AG10803 (cell line): ENCODE measurements around the gene PAGE2.
"Not testable (repeated sequence)": the region's sequence is repeated elsewhere in the genome, so short reads cannot be mapped to it uniquely, and the experiment has no call there.

Source experiments
- DNase-seq: peaks from one replicate; pipeline ENCODE4 v3.0.0; 2010; ENCODE audit warnings: low read depth
- H3K4me3 ChIP-seq: 2 replicates; pipeline ENCODE4 v1.5.1; 2011; ENCODE audit warnings: mild to moderate bottlenecking, low read length, control low read depth
- CTCF ChIP-seq: conservative IDR thresholded peaks from 2 replicates; pipeline ENCODE4 v1.5.1; 2011; ENCODE audit warnings: mild to moderate bottlenecking, low read length, control low read depth, inconsistent platforms

The PAGE2 gene, protein sequence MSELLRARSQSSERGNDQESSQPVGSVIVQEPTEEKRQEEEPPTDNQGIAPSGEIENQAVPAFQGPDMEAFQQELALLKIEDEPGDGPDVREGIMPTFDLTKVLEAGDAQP

DNA sequence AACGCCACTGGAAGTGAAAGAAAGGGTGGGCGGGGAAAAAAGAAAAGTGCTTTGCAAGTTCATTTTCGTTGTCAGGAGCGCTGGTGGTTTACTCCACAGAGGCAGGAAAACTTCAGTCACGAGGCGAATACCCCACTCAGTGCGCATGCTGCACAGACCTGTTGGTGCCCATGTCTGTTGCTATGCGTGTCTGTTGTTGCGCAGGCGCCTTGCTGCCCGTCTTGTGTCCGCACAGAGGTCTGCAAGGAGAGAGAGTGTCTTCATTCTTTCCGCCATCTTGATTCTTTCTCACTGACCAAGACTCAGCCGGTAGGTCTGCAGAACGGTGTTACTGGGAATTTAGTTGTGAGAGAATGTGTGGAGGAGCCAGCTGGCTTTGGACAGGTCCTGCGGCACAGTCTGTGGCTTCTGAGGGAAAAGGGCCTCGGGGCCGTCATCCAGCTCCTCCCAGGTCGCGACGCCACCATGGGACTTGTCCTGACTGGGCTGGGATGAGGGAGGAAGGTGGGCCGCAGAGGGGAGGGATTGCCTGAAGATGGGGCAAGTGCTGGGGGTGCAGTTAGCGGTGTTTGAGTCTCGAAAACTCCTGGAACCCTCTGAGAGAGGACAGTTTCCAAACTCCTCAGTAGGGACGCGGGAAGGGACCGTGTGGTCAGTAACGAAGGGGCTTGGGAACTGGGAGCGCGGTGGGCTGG, at the start of gene PAGE2:
PAGE2 (plus strand) TSS at position 224 of the 695 bp plus-strand sequence. CDS start 1,003 bp downstream, outside the sequence.
- H3K4me3 ChIP-seq = no peak within 1 kb of the TSS
- TF ChIP-seq CTCF = no peak
- no peak for DNase-seq

DNA sequence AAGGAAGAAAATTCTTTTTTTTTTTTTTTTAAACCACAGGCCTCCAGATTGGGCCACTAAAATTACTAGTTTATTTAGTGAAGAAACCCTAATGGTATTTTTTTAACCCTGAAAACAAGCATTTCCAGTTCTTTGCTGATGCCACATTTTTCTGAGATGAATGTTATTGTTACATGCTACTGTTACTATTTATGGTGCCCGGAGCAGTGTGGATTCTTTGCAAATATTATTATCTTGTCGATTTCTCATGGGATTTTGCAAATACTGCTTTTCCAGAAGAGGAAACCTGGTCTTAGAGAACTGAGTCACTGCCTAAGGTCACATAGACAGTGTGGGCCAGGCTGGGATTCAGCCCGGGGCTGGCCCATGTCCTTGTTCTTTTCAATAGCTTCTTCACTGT, 49.3 kb upstream of the PAGE2 start:
- no peak for TF ChIP-seq CTCF
- peak; percentile 30 for DNase-seq
- no peak overlapping the region for H3K4me3 ChIP-seq

DNA sequence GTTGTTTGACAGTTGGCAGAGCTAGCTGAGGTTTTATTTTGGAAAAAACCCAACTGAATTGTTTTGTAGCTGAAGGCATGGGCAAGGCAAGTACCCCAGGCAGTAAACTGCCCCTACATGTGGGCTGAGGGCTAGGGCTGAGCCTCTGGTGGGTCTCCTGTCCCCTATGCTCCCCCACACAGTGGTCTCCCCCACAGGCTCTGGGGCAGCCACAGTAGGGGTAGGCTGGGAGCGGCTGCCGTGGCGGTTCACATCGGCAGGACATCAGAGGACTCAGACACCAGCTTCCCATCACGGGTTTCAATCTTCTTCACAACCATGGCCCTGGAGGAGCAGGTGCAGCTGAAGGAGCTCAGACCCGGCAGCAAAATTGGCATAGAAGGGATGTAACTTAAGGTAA, 47.3 kb upstream of the PAGE2 start:
- no peak overlapping the region for H3K4me3 ChIP-seq
- DNase-seq = no peak
- TF ChIP-seq CTCF = no peak

GRCh38 chrX:55050599-55050998, 38.2 kb upstream of the PAGE2 start:
- H3K4me3 ChIP-seq, DNase-seq: not testable (repeated sequence)

- DNase-seq = peak; percentile 6
- H3K4me3 ChIP-seq = no peak overlapping the region
- TF ChIP-seq CTCF = no peak
Observed at GRCh38 chrX:55056820-55057674, 31.8 kb upstream of the PAGE2 start.

DNA sequence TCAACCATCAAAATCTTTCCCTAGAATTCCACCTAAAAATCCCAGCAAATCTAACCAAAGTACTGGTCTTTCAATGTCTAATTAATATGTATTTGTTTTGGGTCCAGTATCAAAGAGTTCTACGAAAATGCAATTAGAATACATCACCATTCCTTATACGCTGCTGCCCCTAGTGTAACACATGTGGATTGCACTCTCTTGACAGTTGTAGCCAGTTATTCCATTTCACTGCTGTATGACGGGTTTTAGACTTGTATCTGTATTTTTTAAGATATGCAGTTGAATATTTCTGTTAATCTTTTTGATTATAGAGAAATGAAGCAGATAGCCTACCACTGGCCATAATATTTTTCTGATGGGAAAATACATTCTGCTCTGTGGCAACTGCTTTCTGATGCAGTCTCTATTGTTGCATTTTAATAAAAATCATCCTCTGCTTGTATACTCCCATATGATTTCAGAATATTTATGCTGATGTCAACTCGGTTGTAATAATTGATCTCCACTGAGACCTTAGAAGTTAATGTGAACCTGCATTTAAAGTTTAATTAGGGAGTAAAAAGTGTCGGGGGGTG, 31.1 kb upstream of the PAGE2 start:
- TF ChIP-seq CTCF = peak; percentile 77

DNA sequence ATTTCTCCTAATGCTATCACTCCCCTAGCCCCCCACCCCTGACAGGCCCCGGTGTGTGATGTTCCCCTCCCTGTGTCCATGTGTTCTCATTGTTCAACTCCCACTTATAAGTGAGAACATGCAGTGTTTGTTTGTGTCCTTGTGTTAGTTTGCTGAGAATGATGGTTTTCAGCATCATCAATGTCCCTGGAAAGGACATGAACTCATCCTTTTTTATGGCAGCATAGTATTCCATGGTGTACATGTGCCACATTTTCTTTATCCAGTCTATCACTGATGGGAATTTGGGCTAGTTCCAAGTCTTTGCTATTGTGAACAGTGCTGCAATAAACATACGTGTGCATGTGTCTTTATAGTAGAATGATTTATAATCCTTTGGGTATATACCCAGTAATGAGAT, 21.6 kb upstream of the PAGE2 start:
- H3K4me3 ChIP-seq, DNase-seq: not testable (repeated sequence)

More for the DNA sequence above, 31.1 kb upstream of the PAGE2 start:
- no peak overlapping the region for H3K4me3 ChIP-seq
- DNase-seq = peak; percentile 6
